ENCODE measurements around the gene DSCAM. TPM values are rescaled to one million over a fixed set of nuclear protein-coding genes. Genes with fewer than 3 reads are reported as not detected.

The DSCAM gene
- total and polyA plus RNA-seq, 8 donors = 0.37 TPM; not detected in 7

DNA sequence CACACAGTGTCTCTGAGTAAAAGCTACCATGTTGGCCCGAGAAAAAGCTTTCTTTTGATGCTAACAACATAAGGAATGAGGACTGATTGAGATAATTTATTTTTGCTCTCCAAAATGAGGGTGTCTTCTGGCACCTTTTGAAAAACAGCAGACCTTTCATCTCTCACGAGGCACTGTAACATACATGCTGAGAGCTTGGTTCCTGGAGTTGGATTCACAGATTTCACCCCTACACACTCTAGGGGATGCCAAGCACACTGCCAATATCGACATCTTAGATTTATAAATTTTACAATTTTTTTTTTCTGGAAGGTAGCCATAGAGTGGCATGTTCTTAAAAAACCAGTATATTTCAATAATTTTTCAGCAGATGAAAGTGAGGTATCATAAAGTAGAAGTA lies 408.3 kb downstream of the DSCAM start:
- no peak for DNase-seq
- no peak overlapping the region for H3K4me3 ChIP-seq
- no peak overlapping the region for H3K27ac ChIP-seq
- intact Hi-C loops (cut with DNase I; ENCODE audit: low total_unique reads) = no loop called here
- H3K27me3 ChIP-seq = no peaks in the 10 kb centered on the region
- H3K9me3 ChIP-seq = peaks cover 0 to 11% (median 4%) of the 10 kb centered on the region in 4 donors
- TF ChIP-seq EP300 (IDR thresholded peaks at IDR 0.05) (no peak), POLR2AphosphoS5 (IDR thresholded peaks at IDR 0.05) (no peak), POLR2A (IDR thresholded peaks at IDR 0.05) (no peak)
- TF ChIP-seq, protein P1, sequence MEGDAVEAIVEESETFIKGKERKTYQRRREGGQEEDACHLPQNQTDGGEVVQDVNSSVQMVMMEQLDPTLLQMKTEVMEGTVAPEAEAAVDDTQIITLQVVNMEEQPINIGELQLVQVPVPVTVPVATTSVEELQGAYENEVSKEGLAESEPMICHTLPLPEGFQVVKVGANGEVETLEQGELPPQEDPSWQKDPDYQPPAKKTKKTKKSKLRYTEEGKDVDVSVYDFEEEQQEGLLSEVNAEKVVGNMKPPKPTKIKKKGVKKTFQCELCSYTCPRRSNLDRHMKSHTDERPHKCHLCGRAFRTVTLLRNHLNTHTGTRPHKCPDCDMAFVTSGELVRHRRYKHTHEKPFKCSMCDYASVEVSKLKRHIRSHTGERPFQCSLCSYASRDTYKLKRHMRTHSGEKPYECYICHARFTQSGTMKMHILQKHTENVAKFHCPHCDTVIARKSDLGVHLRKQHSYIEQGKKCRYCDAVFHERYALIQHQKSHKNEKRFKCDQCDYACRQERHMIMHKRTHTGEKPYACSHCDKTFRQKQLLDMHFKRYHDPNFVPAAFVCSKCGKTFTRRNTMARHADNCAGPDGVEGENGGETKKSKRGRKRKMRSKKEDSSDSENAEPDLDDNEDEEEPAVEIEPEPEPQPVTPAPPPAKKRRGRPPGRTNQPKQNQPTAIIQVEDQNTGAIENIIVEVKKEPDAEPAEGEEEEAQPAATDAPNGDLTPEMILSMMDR (IDR thresholded peaks at IDR 0.05) = no peak
- H3K4me1 ChIP-seq = no peaks in the 10 kb centered on the region
- H3K36me3 ChIP-seq = no peaks in the 10 kb centered on the region
- 69 to 79% (median 73%) methylated on average over 3 of the region's 3 CpGs for WGBS, 5 donors

DNA sequence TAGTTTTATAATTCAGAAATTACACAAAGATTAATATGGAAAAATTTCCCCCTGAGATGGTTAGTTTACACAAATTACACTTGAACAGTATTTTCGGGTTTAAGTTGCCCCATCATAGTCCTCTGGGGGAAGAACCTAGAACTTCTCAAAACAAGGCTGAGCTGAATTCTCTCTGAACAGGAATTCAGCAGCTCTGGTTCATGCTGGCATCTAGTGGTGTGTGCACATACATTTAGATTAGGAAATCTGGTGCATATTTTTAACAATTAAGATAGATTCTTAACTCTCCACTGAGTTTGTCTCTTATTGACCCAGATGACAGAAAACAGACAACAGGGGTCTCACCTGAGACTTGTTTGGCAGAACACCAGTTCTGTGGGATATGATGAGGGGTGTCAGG lies 410.7 kb downstream of the DSCAM start:
- Histone ChIP-seq H3K9me3 (peaks cover 0 to 11% (median 4%) of the 10 kb centered on the region in 4 donors), H3K36me3 (no peaks in the 10 kb centered on the region), H3K27me3 (no peaks in the 10 kb centered on the region), H3K4me1 (no peaks in the 10 kb centered on the region), H3K27ac (no peak overlapping the region), H3K4me3 (no peak overlapping the region)
- no peak for DNase-seq
- intact Hi-C loops (cut with DNase I; ENCODE audit: low total_unique reads) = no loop called here
- TF ChIP-seq, protein P1 (IDR thresholded peaks at IDR 0.05) = no peak
- no peak for TF ChIP-seq POLR2A (IDR thresholded peaks at IDR 0.05)
- TF ChIP-seq POLR2AphosphoS5 (IDR thresholded peaks at IDR 0.05) = no peak
- no peak for TF ChIP-seq EP300 (IDR thresholded peaks at IDR 0.05)
- WGBS, 5 donors = 69 to 86% (median 76%) methylated on average over 1 of the region's 1 CpG

DNA sequence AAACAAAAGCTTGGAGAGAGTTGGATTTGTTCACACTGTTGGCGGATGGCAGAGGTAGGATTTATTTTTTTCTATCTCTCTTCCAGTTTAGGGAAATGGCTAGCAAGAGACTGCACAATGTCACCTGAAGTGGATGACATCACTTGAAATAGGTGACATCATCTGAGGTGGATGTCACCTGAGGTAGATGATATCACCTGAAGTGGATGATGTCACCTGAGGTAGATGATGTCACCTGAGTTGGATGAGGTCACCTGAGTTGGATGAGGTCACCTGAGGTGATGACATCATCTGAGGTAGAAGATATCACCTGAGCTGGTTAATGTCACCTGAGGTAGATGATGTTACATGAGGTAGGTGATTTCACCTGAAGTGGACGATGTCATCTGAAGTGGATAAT lies 413.4 kb downstream of the DSCAM start:
- no peaks in the 10 kb centered on the region for H3K36me3 ChIP-seq
- DNase-seq = no peak
- no peaks in the 10 kb centered on the region for H3K9me3 ChIP-seq
- WGBS, 5 donors = 93 to 98% (median 97%) methylated on average over 2 of the region's 2 CpGs
- TF ChIP-seq POLR2A (IDR thresholded peaks at IDR 0.05) = no peak
- TF ChIP-seq, protein P1 (IDR thresholded peaks at IDR 0.05) = no peak
- TF ChIP-seq POLR2AphosphoS5 (IDR thresholded peaks at IDR 0.05) = no peak
- no peak for TF ChIP-seq EP300 (IDR thresholded peaks at IDR 0.05)
- no peak overlapping the region for H3K27ac ChIP-seq
- H3K4me1 ChIP-seq = no peaks in the 10 kb centered on the region
- H3K27me3 ChIP-seq = no peaks in the 10 kb centered on the region
- no peak overlapping the region for H3K4me3 ChIP-seq
- intact Hi-C loops (cut with DNase I; ENCODE audit: low total_unique reads) = no loop called here

DNA sequence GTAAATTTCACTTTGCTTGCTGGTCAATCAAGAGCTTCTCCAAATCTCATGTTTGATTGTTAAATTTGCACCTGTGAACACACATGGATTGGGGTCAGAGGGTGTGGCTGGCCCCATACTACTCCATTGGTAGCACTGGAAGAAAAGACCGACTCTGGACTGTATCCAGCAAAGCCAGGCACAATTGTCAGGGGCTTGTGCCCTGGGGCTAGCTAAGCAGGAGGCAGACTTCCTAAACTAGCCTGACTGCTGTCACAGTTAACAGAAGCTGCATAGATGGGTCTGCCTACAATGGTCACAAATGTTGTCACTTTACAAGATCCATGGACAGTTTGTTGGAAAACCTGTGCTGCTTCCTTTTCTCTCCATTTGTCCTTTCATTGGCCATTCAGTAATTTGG lies 421.0 kb downstream of the DSCAM start:
- H3K9me3 ChIP-seq = peaks cover 0 to 2% (median 0%) of the 10 kb centered on the region in 4 donors
- no peaks in the 10 kb centered on the region for H3K36me3 ChIP-seq
- TF ChIP-seq POLR2AphosphoS5 (IDR thresholded peaks at IDR 0.05) (no peak), POLR2A (IDR thresholded peaks at IDR 0.05) (no peak), EP300 (IDR thresholded peaks at IDR 0.05) (no peak)
- TF ChIP-seq, protein P1 (IDR thresholded peaks at IDR 0.05) = no peak
- DNase-seq = no peak
- no peak overlapping the region for H3K4me3 ChIP-seq
- H3K27me3 ChIP-seq = no peaks in the 10 kb centered on the region
- 10 to 43% (median 36%) methylated on average over 1 of the region's 1 CpG for WGBS, 5 donors
- intact Hi-C loops (cut with DNase I; ENCODE audit: low total_unique reads) = no loop called here
- H3K4me1 ChIP-seq = no peaks in the 10 kb centered on the region
- H3K27ac ChIP-seq = no peak overlapping the region
